CD8-positive, alpha-beta memory T cell (primary cell): ENCODE measurements around the gene LIMCH1. TPM values are rescaled to one million over a fixed set of nuclear protein-coding genes. Genes with fewer than 3 reads are reported as not detected.
A peak's percentile ranks its signal among the peaks of the same experiment; 100 is the strongest.

Experiments
- CTCF ChIA-PET: fragments of 350-600 bp; sonication (Branson Sonifier 250); formaldehyde crosslinking; loops from one replicate; lab custom pipeline; 2021; ENCODE audit warnings: antibody characterized with exemption; lab: Charles Lee
- POLR2A ChIA-PET: fragments of 350-600 bp; sonication (Branson Sonifier 250); formaldehyde crosslinking; loops from one replicate; lab custom pipeline; 2021; ENCODE audit warnings: antibody characterized with exemption; lab: Charles Lee
- DNase-seq, 5 donors: peaks; one replicate each; pipeline versions ENCODE4 v3.0.0 to v3.0.0-alpha.2; 2020 to 2022; ENCODE audit warnings: mixed read lengths in 1 of 5
- H3K27ac ChIP-seq: one replicate; pipeline ENCODE4 v1.7.0; 2013; ENCODE audit warnings: low read depth, mild to moderate bottlenecking, low read length, moderate library complexity
- H3K27me3 ChIP-seq: 2 replicates; pipeline ENCODE4 v1.7.0; 2013; ENCODE audit warnings: low read length, mild to moderate bottlenecking; ENCODE audit not compliant: insufficient read depth, poor library complexity, severe bottlenecking
- H3K36me3 ChIP-seq: 2 replicates; pipeline ENCODE4 v1.7.0; 2013; ENCODE audit warnings: mild to moderate bottlenecking, low read length, moderate library complexity; ENCODE audit not compliant: insufficient read depth
- H3K4me1 ChIP-seq: 2 replicates; pipeline ENCODE4 v1.7.0; 2013; ENCODE audit warnings: mild to moderate bottlenecking, low read length, moderate library complexity; ENCODE audit not compliant: insufficient read depth
- H3K4me3 ChIP-seq: 2 replicates; pipeline ENCODE4 v1.7.0; 2013; ENCODE audit warnings: mild to moderate bottlenecking, low read length
- H3K9me3 ChIP-seq: 2 replicates; pipeline ENCODE4 v1.7.0; 2013; ENCODE audit warnings: mild to moderate bottlenecking, low read length
- H3K27ac Mint-ChIP-seq, 8 donors: one replicate each; pipeline ENCODE4 v1.8.0; 2020 to 2021; ENCODE audit warnings: mixed read lengths in 8 of 8, mild to moderate bottlenecking in 6 of 8, inconsistent platforms in 3 of 8, moderate library complexity in 3 of 8
- H3K27me3 Mint-ChIP-seq, 2 donors: one replicate each; pipeline ENCODE4 v1.8.0; 2020 to 2021; ENCODE audit warnings: mixed read lengths in 2 of 2, mild to moderate bottlenecking in 1 of 2, moderate library complexity in 1 of 2
- H3K36me3 Mint-ChIP-seq, 3 donors: one replicate each; pipeline ENCODE4 v1.8.0; 2020 to 2021; ENCODE audit warnings: mixed read lengths in 3 of 3, inconsistent platforms in 1 of 3, mild to moderate bottlenecking in 1 of 3
- H3K4me1 Mint-ChIP-seq, 3 donors: one replicate each; pipeline ENCODE4 v1.8.0; 2020 to 2021; ENCODE audit warnings: mixed read lengths in 3 of 3, inconsistent platforms in 1 of 3, mild to moderate bottlenecking in 1 of 3
- H3K4me3 Mint-ChIP-seq, 7 donors: one replicate each; pipeline ENCODE4 v1.8.0; 2020 to 2021; ENCODE audit warnings: mixed read lengths in 7 of 7, mild to moderate bottlenecking in 6 of 7, moderate library complexity in 4 of 7, inconsistent platforms in 2 of 7
- H3K9me3 Mint-ChIP-seq, 5 donors: one replicate each; pipeline ENCODE4 v1.8.0; 2020 to 2022; ENCODE audit warnings: mixed read lengths in 5 of 5, mild to moderate bottlenecking in 3 of 5, moderate library complexity in 2 of 5, inconsistent platforms in 1 of 5
- polyA plus RNA-seq: library from polyadenylated mRNA; unstranded; fragments of 300-500 nt; fragmentation: Illumina TruSeq; gene quantifications from one replicate; pipeline ENCODE4 v1.2.3, GENCODE V29; 2021
- total RNA-seq, 2 experiments: library from RNA; stranded (reverse); gene quantifications; one replicate each; pipeline ENCODE4 v1.2.3, GENCODE V29; 2021

The LIMCH1 gene
- total and polyA plus RNA-seq, 3 experiments from 2014 or later: not detected

DNA sequence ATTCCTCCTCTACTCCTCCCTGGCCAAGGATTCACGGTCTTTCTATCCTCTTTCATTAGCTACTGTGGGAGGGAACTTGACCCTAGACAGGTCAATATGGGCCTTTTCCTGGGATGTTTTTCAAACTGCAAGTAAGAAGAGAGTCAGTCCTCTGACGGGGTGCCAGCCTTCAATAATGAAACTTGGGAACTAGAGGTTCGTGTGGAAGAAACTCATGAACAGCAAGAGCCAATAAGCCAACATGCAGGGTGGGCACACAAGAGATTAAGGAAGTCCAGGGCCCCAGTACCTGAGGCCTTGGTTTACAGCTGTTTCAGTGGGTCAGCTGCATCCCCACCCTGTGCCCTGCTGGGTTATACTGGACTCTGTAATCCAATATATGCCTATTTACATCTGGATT is 49.3 kb downstream of the LIMCH1 start:
- DNase-seq: no peak
- H3K27me3 Mint-ChIP-seq: peaks cover 4% of the 10 kb centered on the region in 2 donors
- no peaks in the 10 kb centered on the region for H3K4me1 Mint-ChIP-seq
- Histone ChIP-seq H3K9me3 (no peaks in the 10 kb centered on the region), H3K4me3 (no peak overlapping the region), H3K27me3 (no peaks in the 10 kb centered on the region), H3K36me3 (no peaks in the 10 kb centered on the region), H3K27ac (no peak overlapping the region), H3K4me1 (no peaks in the 10 kb centered on the region)
- no peak overlapping the region for H3K27ac Mint-ChIP-seq
- peak overlapping the region in 1 of 7 donors; percentile 41 for H3K4me3 Mint-ChIP-seq
- CTCF ChIA-PET: no interaction called here
- peaks cover 3 to 12% (median 6%) of the 10 kb centered on the region in 5 donors for H3K9me3 Mint-ChIP-seq
- no peaks in the 10 kb centered on the region for H3K36me3 Mint-ChIP-seq
- POLR2A ChIA-PET: no interaction called here

DNA sequence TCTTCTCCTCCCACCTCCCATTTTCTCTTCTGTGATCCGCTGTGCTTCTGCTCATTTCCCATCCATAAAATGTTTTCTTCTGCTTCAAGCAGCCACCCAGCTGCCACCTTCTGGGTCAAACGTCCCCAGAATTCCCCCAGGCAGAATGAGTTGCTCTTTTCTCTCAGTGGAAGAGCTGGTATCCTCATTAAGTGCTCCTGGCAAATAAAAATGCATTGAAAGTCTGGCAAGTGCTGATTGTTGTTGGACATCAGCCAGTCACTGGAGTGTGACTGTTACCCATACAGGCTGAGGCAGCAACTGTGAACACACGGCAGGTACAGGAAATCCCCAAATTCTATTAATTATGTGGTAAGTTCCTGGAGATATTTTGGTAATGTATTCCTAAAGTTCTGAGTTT is 52.6 kb downstream of the LIMCH1 start:
- Histone ChIP-seq H3K4me3 (no peak overlapping the region), H3K4me1 (no peaks in the 10 kb centered on the region), H3K27ac (no peak overlapping the region), H3K27me3 (no peaks in the 10 kb centered on the region), H3K36me3 (no peaks in the 10 kb centered on the region), H3K9me3 (no peaks in the 10 kb centered on the region)
- Mint-ChIP-seq H3K9me3 (peaks cover 0 to 10% (median 0%) of the 10 kb centered on the region in 5 donors), H3K4me3 (no peak overlapping the region), H3K36me3 (no peaks in the 10 kb centered on the region), H3K27ac (no peak overlapping the region), H3K4me1 (no peaks in the 10 kb centered on the region), H3K27me3 (peaks cover 3 to 4% of the 10 kb centered on the region in 2 donors)
- DNase-seq: no peak
- ChIA-PET CTCF (no interaction called here), POLR2A (no interaction called here)

DNA sequence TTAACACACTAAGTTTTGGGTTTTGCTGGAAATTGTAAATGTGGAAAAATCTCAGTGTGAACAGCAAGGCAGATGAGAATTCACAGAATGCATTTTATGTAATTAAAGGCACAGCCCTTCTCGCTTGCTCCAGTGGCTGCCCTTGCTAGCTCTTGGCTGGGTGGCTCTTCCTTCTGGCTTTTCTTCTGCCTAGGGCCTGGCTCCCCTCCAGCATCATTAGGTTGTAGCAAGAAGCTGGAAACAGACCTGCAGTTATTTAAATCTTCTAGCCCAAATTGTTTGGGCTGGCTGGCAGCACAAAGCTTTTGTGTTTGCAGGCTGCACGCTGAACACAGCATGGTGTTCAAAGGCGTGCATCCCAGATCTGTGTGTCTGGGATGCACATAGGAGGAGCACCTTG is 56.5 kb downstream of the LIMCH1 start:
- Mint-ChIP-seq H3K4me1 (no peaks in the 10 kb centered on the region), H3K27me3 (peaks cover 0 to 4% of the 10 kb centered on the region in 2 donors), H3K27ac (no peak overlapping the region), H3K36me3 (no peaks in the 10 kb centered on the region), H3K4me3 (no peak overlapping the region), H3K9me3 (peaks cover 0 to 7% (median 2%) of the 10 kb centered on the region in 5 donors)
- Histone ChIP-seq H3K4me3 (no peak overlapping the region), H3K9me3 (no peaks in the 10 kb centered on the region), H3K27me3 (no peaks in the 10 kb centered on the region), H3K36me3 (no peaks in the 10 kb centered on the region), H3K27ac (no peak overlapping the region), H3K4me1 (no peaks in the 10 kb centered on the region)
- POLR2A ChIA-PET: no interaction called here
- CTCF ChIA-PET: no interaction called here
- no peak for DNase-seq

DNA sequence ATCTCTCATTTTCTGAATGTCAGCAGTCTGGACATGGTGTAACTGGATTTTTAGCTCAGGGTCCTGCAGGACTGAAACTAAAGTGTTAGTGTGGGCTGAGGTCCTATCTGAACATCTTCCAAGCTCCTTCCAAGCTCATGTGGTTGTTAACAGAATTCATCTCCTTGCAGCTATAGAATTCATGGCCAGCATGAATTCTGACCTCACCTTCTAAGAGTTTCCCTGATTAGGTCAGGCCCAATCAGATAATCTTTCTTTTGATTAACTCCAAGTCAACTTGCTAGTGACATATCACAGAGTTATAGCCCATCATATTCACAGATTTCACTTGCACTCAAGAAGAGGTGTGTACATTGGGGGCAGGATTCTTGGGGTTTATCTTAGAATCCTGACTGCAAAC is 59.5 kb downstream of the LIMCH1 start:
- Histone ChIP-seq H3K27me3 (no peaks in the 10 kb centered on the region), H3K4me3 (no peak overlapping the region), H3K36me3 (no peaks in the 10 kb centered on the region), H3K9me3 (no peaks in the 10 kb centered on the region), H3K4me1 (no peaks in the 10 kb centered on the region), H3K27ac (no peak overlapping the region)
- Mint-ChIP-seq H3K9me3 (peaks cover 0 to 10% (median 2%) of the 10 kb centered on the region in 5 donors), H3K27ac (no peak overlapping the region), H3K4me1 (no peaks in the 10 kb centered on the region), H3K4me3 (no peak overlapping the region), H3K27me3 (no peaks in the 10 kb centered on the region), H3K36me3 (no peaks in the 10 kb centered on the region)
- DNase-seq: no peak
- ChIA-PET POLR2A (no interaction called here), CTCF (no interaction called here)

DNA sequence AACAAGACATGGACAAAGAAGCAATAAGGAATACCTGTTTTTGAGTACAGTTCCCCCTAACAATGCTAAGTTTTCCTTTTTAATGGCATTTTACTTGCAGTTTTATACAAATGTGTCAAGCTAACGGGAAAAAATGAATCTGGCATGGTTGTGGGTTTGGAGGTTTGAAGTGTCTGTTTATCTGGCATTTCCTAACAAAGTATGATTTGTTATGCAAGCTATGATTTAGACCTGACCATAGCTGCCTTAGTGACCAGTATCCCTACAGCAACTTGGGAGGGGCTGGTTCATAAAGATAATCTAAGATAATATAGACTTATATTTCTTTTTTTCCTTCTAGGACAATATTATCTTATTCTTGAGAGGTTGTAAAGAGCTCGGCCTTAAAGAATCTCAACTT is 60.6 kb downstream of the LIMCH1 start:
- Histone ChIP-seq H3K9me3 (no peaks in the 10 kb centered on the region), H3K27me3 (no peaks in the 10 kb centered on the region), H3K4me1 (no peaks in the 10 kb centered on the region), H3K36me3 (no peaks in the 10 kb centered on the region), H3K27ac (no peak overlapping the region), H3K4me3 (no peak overlapping the region)
- ChIA-PET POLR2A (no interaction called here), CTCF (no interaction called here)
- no peaks in the 10 kb centered on the region for H3K4me1 Mint-ChIP-seq
- DNase-seq: no peak
- no peak overlapping the region for H3K4me3 Mint-ChIP-seq
- no peaks in the 10 kb centered on the region for H3K36me3 Mint-ChIP-seq
- peaks cover 0 to 10% (median 2%) of the 10 kb centered on the region in 5 donors for H3K9me3 Mint-ChIP-seq
- no peaks in the 10 kb centered on the region for H3K27me3 Mint-ChIP-seq
- no peak overlapping the region for H3K27ac Mint-ChIP-seq

DNA sequence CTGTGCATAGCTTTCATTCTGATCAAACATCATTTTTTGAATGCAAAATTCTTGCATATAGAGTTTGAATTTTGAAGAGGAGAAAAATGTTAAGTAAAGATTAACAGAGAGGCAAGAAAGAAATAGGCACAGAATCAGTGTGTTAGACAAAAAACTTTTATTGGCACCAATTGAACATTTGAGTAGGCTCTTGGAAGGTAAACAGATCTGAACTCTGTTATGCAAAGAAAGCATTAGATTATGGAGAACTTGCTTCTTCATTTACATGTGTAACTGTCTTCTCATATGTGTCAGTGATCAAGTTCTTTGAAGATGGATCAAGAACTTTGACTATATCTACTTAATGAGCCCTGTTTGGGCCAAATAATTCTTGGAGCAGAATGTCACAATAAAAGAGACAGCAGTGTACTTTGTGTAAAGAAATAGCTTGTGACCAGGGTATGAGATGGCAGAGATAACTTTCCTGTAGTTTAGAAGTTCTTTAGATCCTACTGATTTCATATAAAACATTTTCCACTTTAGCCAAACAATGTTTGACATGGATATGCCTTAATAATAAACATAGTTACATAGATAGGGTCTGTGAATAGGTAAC is 61.3 kb downstream of the LIMCH1 start:
- Histone ChIP-seq H3K27me3 (no peaks in the 10 kb centered on the region), H3K4me1 (no peaks in the 10 kb centered on the region), H3K27ac (no peak overlapping the region), H3K9me3 (no peaks in the 10 kb centered on the region), H3K4me3 (no peak overlapping the region), H3K36me3 (no peaks in the 10 kb centered on the region)
- Mint-ChIP-seq H3K27ac (no peak overlapping the region), H3K4me3 (no peak overlapping the region), H3K9me3 (peaks cover 0 to 10% (median 2%) of the 10 kb centered on the region in 5 donors), H3K4me1 (no peaks in the 10 kb centered on the region), H3K36me3 (no peaks in the 10 kb centered on the region), H3K27me3 (no peaks in the 10 kb centered on the region)
- DNase-seq: no peak
- ChIA-PET POLR2A (no interaction called here), CTCF (no interaction called here)

DNA sequence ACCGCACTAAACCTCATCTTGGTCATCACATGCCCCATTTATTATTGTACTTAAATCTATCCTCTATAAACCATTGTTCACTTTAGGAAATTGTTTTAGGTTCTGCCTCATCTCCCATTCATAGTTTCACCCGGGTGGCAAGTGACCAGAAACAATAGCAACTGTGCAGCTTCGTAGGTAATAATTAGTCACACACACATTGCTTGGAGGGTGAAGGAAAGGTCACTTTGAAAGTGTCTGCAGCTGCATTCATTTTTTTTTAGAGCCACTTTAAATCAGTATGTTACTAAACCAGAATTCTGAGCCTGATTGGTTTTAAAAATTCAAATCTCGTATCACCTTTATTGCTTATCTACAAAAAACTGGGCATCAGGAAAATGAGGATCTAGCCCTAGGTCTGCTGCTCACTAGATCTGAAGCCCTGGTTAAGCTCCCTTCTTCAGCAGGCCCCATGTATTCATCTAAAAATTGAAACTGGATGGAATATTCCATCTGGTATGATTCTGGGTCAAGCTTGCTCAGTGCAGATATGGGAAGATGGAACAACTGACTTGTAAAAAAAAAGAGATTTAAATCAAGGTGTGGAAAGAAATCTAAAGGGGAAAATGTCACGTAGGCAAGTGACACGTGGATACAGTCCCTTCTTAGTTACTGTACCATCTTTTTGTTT is 62.4 kb downstream of the LIMCH1 start:
- CTCF ChIA-PET: no interaction called here
- Histone ChIP-seq H3K27ac (no peak overlapping the region), H3K9me3 (no peaks in the 10 kb centered on the region)

DNA sequence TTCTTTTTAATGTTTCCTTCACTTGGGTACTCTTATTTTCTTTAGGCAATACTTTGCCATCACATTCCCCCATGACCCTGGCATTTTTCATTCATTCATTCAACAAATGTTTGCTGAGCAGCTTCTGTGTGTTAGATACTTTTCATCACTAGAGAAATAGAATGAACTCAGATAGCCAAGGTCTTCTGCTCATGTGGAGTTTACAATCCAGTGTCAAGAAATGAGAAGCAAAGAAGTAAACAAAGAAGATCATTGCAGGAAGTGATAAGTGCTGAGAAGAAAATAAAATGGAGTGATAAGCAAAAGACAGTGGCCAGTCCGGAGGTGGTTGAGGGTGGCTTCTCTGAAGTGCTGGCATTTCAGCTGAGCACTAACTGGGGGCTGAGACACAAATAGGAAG is 63.1 kb downstream of the LIMCH1 start:
- no peaks in the 10 kb centered on the region for H3K9me3 ChIP-seq

More for the DNA sequence above, 62.4 kb downstream of the LIMCH1 start:
- no peaks in the 10 kb centered on the region for H3K27me3 ChIP-seq
- Mint-ChIP-seq H3K4me1 (no peaks in the 10 kb centered on the region), H3K9me3 (peaks cover 0 to 10% (median 0%) of the 10 kb centered on the region in 5 donors), H3K4me3 (no peak overlapping the region), H3K36me3 (no peaks in the 10 kb centered on the region), H3K27ac (no peak overlapping the region), H3K27me3 (no peaks in the 10 kb centered on the region)
- POLR2A ChIA-PET: no interaction called here
- H3K4me3 ChIP-seq: no peak overlapping the region
- no peaks in the 10 kb centered on the region for H3K4me1 ChIP-seq
- no peak for DNase-seq
- H3K36me3 ChIP-seq: no peaks in the 10 kb centered on the region

More for the DNA sequence above, 63.1 kb downstream of the LIMCH1 start:
- no peaks in the 10 kb centered on the region for H3K4me1 ChIP-seq
- H3K36me3 ChIP-seq: no peaks in the 10 kb centered on the region
- no peak overlapping the region for H3K4me3 Mint-ChIP-seq
- no peak overlapping the region for H3K4me3 ChIP-seq
- H3K36me3 Mint-ChIP-seq: no peaks in the 10 kb centered on the region
- no peaks in the 10 kb centered on the region for H3K4me1 Mint-ChIP-seq
- DNase-seq: no peak
- H3K27me3 ChIP-seq: no peaks in the 10 kb centered on the region
- no peaks in the 10 kb centered on the region for H3K27me3 Mint-ChIP-seq
- ChIA-PET CTCF (no interaction called here), POLR2A (no interaction called here)
- no peak overlapping the region for H3K27ac ChIP-seq
- peaks cover 0 to 10% (median 2%) of the 10 kb centered on the region in 5 donors for H3K9me3 Mint-ChIP-seq
- H3K27ac Mint-ChIP-seq: no peak overlapping the region
